Upper lobe of left lung (tissue), 6 donors: ENCODE data around the gene NR2F1-AS1. TPM values are rescaled to one million over a fixed set of nuclear protein-coding genes. Genes with fewer than 3 reads are reported as not detected.

Experiments
- ATAC-seq, 2 donors: fragments of 200-7000 bp; cut with Tn5 transposase; one replicate each; pipeline ENCODE4 v1.9.1; 2022; ENCODE audit warnings: mild to moderate bottlenecking in 2 of 2, moderate library complexity in 2 of 2; ENCODE audit not compliant: low FRiP score in 2 of 2
- DNase-seq, 2 donors: peaks; one replicate each; pipeline ENCODE4 v3.0.0-alpha.2; 2019 to 2020
- H3K27ac ChIP-seq, 4 donors: fragments of 200-600 bp; sonication (generic); one replicate each; pipeline ENCODE4 v1.5.1; 2016 to 2019
- H3K27me3 ChIP-seq, 4 donors: fragments of 200-600 bp; sonication (generic); one replicate each; pipeline ENCODE4 v1.5.1; 2017 to 2019
- H3K36me3 ChIP-seq, 4 donors: fragments of 200-600 bp; sonication (generic); one replicate each; pipeline ENCODE4 v1.5.1; 2016 to 2019
- H3K4me1 ChIP-seq, 4 donors: fragments of 200-600 bp; sonication (generic); one replicate each; pipeline ENCODE4 v1.5.1; 2018 to 2019
- H3K4me3 ChIP-seq, 4 donors: fragments of 200-600 bp; sonication (generic); one replicate each; pipeline ENCODE4 v1.5.1; 2017 to 2019; ENCODE audit warnings: mild to moderate bottlenecking in 2 of 4, moderate library complexity in 1 of 4
- H3K9me3 ChIP-seq, 4 donors: fragments of 200-600 bp; sonication (generic); one replicate each; pipeline ENCODE4 v1.5.1; 2018 to 2019
- EP300 ChIP-seq, 4 donors: sonication (generic); formaldehyde crosslinking; IDR thresholded peaks; one replicate each; pipeline ENCODE4 v1.5.1; 2017; ENCODE audit warnings: antibody characterized with exemption in 4 of 4, control low read depth in 2 of 4
- POLR2A ChIP-seq, 4 donors: fragments of 450-650 bp; IDR thresholded peaks; one replicate each; pipeline ENCODE4 v1.5.1; 2016 to 2017; ENCODE audit warnings: antibody characterized with exemption in 4 of 4, mild to moderate bottlenecking in 2 of 4
- POLR2AphosphoS5 ChIP-seq, 2 donors: sonication (generic); formaldehyde crosslinking; IDR thresholded peaks; one replicate each; pipeline ENCODE4 v1.5.1; 2017; ENCODE audit warnings: antibody characterized with exemption in 2 of 2
- WGBS, 2 donors: methylation state at CpG; one replicate each; pipeline ENCODE4 v1.1.5; 2017 to 2018; 5-methylcytosine and 5-hydroxymethylcytosine counted together
- total RNA-seq, 6 donors: library from RNA; depleted of rRNA in 4 of 6; stranded (reverse); fragments of >200 nt in 4 of 6; gene quantifications; one replicate each; pipeline versions ENCODE4 v1.1.0 to v1.2.1, GENCODE V29; 2016 to 2021
- TF ChIP-seq, protein P1 (sequence below), 6 experiments: fragments of 450-650 bp in 4 of 6; fragments of 200-600 bp in 2 of 6; sonication (generic) in 2 of 6; IDR thresholded peaks; one replicate each; pipeline ENCODE4 v1.5.1; 2016 to 2019; ENCODE audit warnings: antibody characterized with exemption in 6 of 6
- donor health status: DM: no; HTN: no; CAD: no; lungs with moderate emphysema.
- donor health status: DM: no; HTN: yes; CAD: no; lungs with severe emphysema.

The NR2F1-AS1 gene
- total RNA-seq, 6 donors from 2014 or later = 4.4 to 19.9 (median 11.4) TPM

DNA sequence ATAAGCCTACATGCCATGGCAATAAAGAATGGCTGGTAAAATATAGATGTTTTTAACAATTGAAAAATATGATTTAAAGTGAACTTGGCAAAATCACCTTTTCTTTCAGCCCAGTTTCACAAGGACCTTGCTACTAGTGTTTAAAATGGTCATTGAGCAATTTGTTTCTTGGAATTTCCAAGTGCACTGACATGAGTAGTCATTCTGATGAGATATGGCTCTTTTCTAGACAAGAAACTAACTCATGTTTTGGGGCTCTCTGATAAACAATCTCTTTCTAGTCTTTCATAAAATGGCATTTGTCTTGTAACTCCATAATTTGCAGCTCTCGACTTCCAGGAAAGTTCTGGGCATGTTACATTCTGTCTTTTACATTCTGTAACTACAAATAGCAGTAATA lies 176.8 kb downstream of the NR2F1-AS1 start:
- Histone ChIP-seq H3K9me3 (no peaks in the 10 kb centered on the region), H3K36me3 (no peaks in the 10 kb centered on the region), H3K4me3 (no peak overlapping the region), H3K4me1 (peaks cover 0 to 3% (median 0%) of the 10 kb centered on the region in 4 donors), H3K27me3 (no peaks in the 10 kb centered on the region), H3K27ac (no peak overlapping the region)
- TF ChIP-seq POLR2A (IDR thresholded peaks at IDR 0.05) = no peak
- TF ChIP-seq, protein P1, sequence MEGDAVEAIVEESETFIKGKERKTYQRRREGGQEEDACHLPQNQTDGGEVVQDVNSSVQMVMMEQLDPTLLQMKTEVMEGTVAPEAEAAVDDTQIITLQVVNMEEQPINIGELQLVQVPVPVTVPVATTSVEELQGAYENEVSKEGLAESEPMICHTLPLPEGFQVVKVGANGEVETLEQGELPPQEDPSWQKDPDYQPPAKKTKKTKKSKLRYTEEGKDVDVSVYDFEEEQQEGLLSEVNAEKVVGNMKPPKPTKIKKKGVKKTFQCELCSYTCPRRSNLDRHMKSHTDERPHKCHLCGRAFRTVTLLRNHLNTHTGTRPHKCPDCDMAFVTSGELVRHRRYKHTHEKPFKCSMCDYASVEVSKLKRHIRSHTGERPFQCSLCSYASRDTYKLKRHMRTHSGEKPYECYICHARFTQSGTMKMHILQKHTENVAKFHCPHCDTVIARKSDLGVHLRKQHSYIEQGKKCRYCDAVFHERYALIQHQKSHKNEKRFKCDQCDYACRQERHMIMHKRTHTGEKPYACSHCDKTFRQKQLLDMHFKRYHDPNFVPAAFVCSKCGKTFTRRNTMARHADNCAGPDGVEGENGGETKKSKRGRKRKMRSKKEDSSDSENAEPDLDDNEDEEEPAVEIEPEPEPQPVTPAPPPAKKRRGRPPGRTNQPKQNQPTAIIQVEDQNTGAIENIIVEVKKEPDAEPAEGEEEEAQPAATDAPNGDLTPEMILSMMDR (IDR thresholded peaks at IDR 0.05) = no peak
- TF ChIP-seq POLR2AphosphoS5 (IDR thresholded peaks at IDR 0.05) = no peak
- no peak for TF ChIP-seq EP300 (IDR thresholded peaks at IDR 0.05)
- DNase-seq = no peak
- WGBS, 2 donors = 40 to 58% methylated on average over 1 of the region's 1 CpG
- no peak for ATAC-seq

DNA sequence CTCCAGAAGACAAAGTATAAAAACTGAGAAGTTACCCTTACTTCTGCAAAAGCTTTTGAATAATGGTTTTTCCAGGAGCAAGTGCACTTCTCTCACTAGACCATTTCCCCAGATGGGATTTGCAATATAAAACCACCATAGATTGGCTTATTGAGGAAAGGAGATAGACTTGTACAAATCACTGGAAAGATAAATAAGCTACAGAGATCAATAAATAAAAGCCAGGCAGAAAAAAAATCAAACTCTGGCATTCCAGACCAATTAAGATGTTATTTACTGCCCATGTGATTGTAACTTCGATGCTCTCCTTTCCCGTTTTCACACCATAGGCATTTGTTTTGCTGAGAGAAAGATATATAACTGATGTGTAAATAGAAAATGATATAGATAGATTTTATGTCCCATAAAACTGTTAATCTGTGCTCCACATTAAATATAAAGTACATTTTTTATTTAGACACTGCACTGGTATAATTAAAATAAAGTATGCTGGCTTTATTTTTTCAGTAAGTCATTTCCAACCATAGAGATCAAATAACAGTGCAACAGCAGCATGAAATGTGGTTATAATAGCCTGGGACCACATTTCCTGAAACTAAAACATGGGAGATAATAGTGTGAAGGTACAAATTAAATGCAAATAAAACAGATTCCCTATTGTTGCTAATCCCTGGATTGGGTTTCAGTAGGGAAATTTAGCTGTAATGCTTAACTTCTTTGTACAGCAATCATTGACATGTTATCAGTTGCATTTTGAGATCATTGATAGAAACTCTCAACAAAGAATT lies 177.7 kb downstream of the NR2F1-AS1 start:
- ATAC-seq (no peak), DNase-seq (no peak)
- Histone ChIP-seq H3K27me3 (no peaks in the 10 kb centered on the region), H3K4me3 (no peak overlapping the region), H3K36me3 (no peaks in the 10 kb centered on the region), H3K9me3 (no peaks in the 10 kb centered on the region), H3K4me1 (peaks cover 0 to 3% (median 0%) of the 10 kb centered on the region in 4 donors), H3K27ac (no peak overlapping the region)
- no peak for TF ChIP-seq POLR2AphosphoS5 (IDR thresholded peaks at IDR 0.05)
- TF ChIP-seq, protein P1 (IDR thresholded peaks at IDR 0.05) = no peak
- TF ChIP-seq EP300 (IDR thresholded peaks at IDR 0.05) = no peak
- no peak for TF ChIP-seq POLR2A (IDR thresholded peaks at IDR 0.05)
- WGBS, 2 donors = 84 to 87% methylated on average over 2 of the region's 2 CpGs

DNA sequence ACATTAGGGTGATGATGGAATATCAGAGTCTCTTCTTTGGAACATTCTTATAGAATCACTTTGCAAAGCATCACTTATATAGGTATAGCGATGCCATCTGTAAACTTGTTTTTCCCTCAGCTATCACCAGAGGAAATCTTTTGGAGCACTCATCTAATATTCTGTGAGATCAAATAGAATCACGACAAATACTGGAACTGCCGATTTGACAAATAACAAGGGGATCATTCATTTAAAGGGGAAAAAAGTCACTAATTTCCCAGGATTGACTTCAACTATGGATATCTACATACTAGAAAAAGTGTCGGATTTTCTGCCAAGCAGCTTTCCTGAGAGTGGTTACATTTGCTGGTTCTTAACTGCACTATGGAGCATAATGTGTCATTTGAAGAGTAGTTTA lies 178.6 kb downstream of the NR2F1-AS1 start:
- Histone ChIP-seq H3K36me3 (no peaks in the 10 kb centered on the region), H3K27ac (no peak overlapping the region), H3K4me1 (peaks cover 0 to 3% (median 0%) of the 10 kb centered on the region in 4 donors), H3K27me3 (no peaks in the 10 kb centered on the region), H3K9me3 (no peaks in the 10 kb centered on the region), H3K4me3 (no peak overlapping the region)
- WGBS, 2 donors = 89 to 91% methylated on average over 4 of the region's 4 CpGs
- ATAC-seq = no peak
- no peak for DNase-seq
- TF ChIP-seq POLR2A (IDR thresholded peaks at IDR 0.05) = no peak
- TF ChIP-seq, protein P1 (IDR thresholded peaks at IDR 0.05) = no peak
- TF ChIP-seq POLR2AphosphoS5 (IDR thresholded peaks at IDR 0.05) = no peak
- TF ChIP-seq EP300 (IDR thresholded peaks at IDR 0.05) = no peak

DNA sequence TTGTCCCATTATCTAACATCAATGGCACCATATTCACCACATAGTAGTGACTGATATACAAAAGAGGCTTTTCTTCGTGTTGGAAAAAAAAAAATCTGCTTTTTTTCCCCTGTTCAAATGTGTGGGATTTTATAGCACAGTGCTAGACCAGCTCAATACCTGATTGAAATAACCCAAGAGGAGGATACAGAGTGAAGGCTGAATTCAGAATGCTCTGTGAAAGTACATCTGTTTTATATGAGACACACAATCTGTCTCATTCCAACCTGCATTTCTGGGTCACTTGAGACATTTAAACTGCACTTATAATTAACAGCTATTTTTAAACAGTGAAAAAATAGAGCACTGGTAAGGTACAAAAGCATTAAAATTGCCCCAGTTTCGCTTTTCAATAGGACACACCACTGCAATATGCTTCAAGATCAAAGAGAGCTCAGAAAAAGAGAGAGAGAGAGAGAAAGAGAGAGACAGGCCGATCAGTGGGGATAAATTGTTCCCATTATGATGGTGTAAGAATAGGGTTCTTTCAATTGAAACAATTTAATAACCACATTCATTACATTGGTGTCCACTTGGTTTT lies 179.3 kb downstream of the NR2F1-AS1 start:
- ATAC-seq = no peak
- Histone ChIP-seq H3K4me3 (no peak overlapping the region), H3K4me1 (peaks cover 0 to 3% (median 0%) of the 10 kb centered on the region in 4 donors), H3K27me3 (no peaks in the 10 kb centered on the region), H3K36me3 (no peaks in the 10 kb centered on the region), H3K9me3 (no peaks in the 10 kb centered on the region), H3K27ac (no peak overlapping the region)
- 80 to 85% methylated on average over 3 of the region's 3 CpGs for WGBS, 2 donors
- DNase-seq = no peak
- TF ChIP-seq, protein P1 (IDR thresholded peaks at IDR 0.05) = no peak
- TF ChIP-seq POLR2A (IDR thresholded peaks at IDR 0.05) (no peak), EP300 (IDR thresholded peaks at IDR 0.05) (no peak), POLR2AphosphoS5 (IDR thresholded peaks at IDR 0.05) (no peak)
